H9 (cell line): ENCODE results near the gene MED9. TPM values are rescaled to one million over a fixed set of nuclear protein-coding genes. Genes with fewer than 3 reads are reported as not detected.

Experiments
- DNase-seq: peaks from one replicate; pipeline ENCODE4 v3.0.0-alpha.2; 2017
- H2AFZ ChIP-seq: one replicate; pipeline ENCODE4 v1.6.1; 2013; ENCODE audit warnings: mild to moderate bottlenecking, low read length, control low read depth, moderate library complexity
- H2AK5ac ChIP-seq: 2 replicates; pipeline ENCODE4 v1.6.1; 2013; ENCODE audit warnings: low read length, control low read depth, mixed read lengths; ENCODE audit not compliant: insufficient read length
- H2BK120ac ChIP-seq: one replicate; pipeline ENCODE4 v1.6.1; 2013; ENCODE audit warnings: low read depth, mild to moderate bottlenecking, low read length, control low read depth, inconsistent platforms; ENCODE audit not compliant: poor library complexity, severe bottlenecking
- H2BK12ac ChIP-seq: 2 replicates; pipeline ENCODE4 v1.6.1; 2013; ENCODE audit warnings: low read length, control low read depth, mixed read lengths, low read depth; ENCODE audit not compliant: insufficient read length
- H2BK15ac ChIP-seq: 2 replicates; pipeline ENCODE4 v1.6.1; 2013; ENCODE audit warnings: low read depth, low read length, control low read depth
- H2BK20ac ChIP-seq: one replicate; pipeline ENCODE4 v1.6.1; 2013; ENCODE audit warnings: low read depth, mild to moderate bottlenecking, low read length, control low read depth, inconsistent platforms; ENCODE audit not compliant: poor library complexity, severe bottlenecking
- H2BK5ac ChIP-seq: 2 replicates; pipeline ENCODE4 v1.6.1; 2013; ENCODE audit warnings: low read length, control low read depth, mixed read lengths; ENCODE audit not compliant: insufficient read length
- H3K14ac ChIP-seq: 2 replicates; pipeline ENCODE4 v1.6.1; 2013; ENCODE audit warnings: low read length, control low read depth; ENCODE audit not compliant: insufficient read depth
- H3K18ac ChIP-seq: 2 replicates; pipeline ENCODE4 v1.6.1; 2013; ENCODE audit warnings: low read depth, mild to moderate bottlenecking, mixed read lengths, low read length, control low read depth; ENCODE audit not compliant: insufficient read length
- H3K23ac ChIP-seq: 2 replicates; pipeline ENCODE4 v1.6.1; 2013; ENCODE audit warnings: low read length, control low read depth, mixed read lengths, low read depth; ENCODE audit not compliant: insufficient read length
- H3K23me2 ChIP-seq: 2 replicates; pipeline ENCODE4 v1.6.1; 2013; ENCODE audit warnings: low read depth, mild to moderate bottlenecking, mixed read lengths, low read length, control low read depth; ENCODE audit not compliant: insufficient read length, poor library complexity, severe bottlenecking
- H3K27ac ChIP-seq: 2 replicates; pipeline ENCODE4 v1.5.1; 2013; ENCODE audit warnings: low read length, control low read depth, mixed read lengths, low read depth; ENCODE audit not compliant: insufficient read length
- H3K27me3 ChIP-seq: 2 replicates; pipeline ENCODE4 v1.6.1; 2013; ENCODE audit warnings: low read length, control low read depth, inconsistent platforms; ENCODE audit not compliant: insufficient read depth
- H3K4ac ChIP-seq: 2 replicates; pipeline ENCODE4 v1.6.1; 2013; ENCODE audit warnings: low read depth, mild to moderate bottlenecking, control low read depth, inconsistent platforms, low read length, moderate library complexity
- H3K4me1 ChIP-seq: 2 replicates; pipeline ENCODE4 v1.6.1; 2013; ENCODE audit warnings: low read length, control low read depth, inconsistent platforms; ENCODE audit not compliant: insufficient read depth
- H3K4me2 ChIP-seq: 2 replicates; pipeline ENCODE4 v1.6.1; 2013; ENCODE audit warnings: low read length, control low read depth, mixed read lengths; ENCODE audit not compliant: insufficient read length, insufficient read depth
- H3K56ac ChIP-seq: 2 replicates; pipeline ENCODE4 v1.6.1; 2013; ENCODE audit warnings: low read depth, mild to moderate bottlenecking, mixed read lengths, low read length, control low read depth; ENCODE audit not compliant: insufficient read length
- H3K79me1 ChIP-seq: 2 replicates; pipeline ENCODE4 v1.6.1; 2013; ENCODE audit warnings: low read depth, mild to moderate bottlenecking, moderate library complexity, low read length, control low read depth, inconsistent platforms; ENCODE audit not compliant: insufficient read depth, poor library complexity, severe bottlenecking
- H3K79me2 ChIP-seq: 2 replicates; pipeline ENCODE4 v1.6.1; 2013; ENCODE audit warnings: low read length, control low read depth, inconsistent platforms; ENCODE audit not compliant: insufficient read depth
- H3K9ac ChIP-seq: 2 replicates; pipeline ENCODE4 v1.6.1; 2013; ENCODE audit warnings: low read length, control low read depth, mixed read lengths; ENCODE audit not compliant: insufficient read length; ENCODE audit errors: extremely low read depth
- H3K9me3 ChIP-seq: one replicate; pipeline ENCODE4 v1.6.1; 2013; ENCODE audit warnings: low read depth, low read length, inconsistent platforms; ENCODE audit not compliant: control insufficient read depth
- H3T11ph ChIP-seq: one replicate; pipeline ENCODE4 v1.6.1; 2013; ENCODE audit warnings: mild to moderate bottlenecking, low read length, control low read depth, inconsistent platforms
- H4K20me1 ChIP-seq: one replicate; pipeline ENCODE4 v1.6.1; 2013; ENCODE audit not compliant: control insufficient read depth, insufficient read length, insufficient read depth
- H4K5ac ChIP-seq: 2 replicates; pipeline ENCODE4 v1.6.1; 2013; ENCODE audit warnings: low read depth, mild to moderate bottlenecking, mixed read lengths, low read length, control low read depth; ENCODE audit not compliant: insufficient read length
- H4K8ac ChIP-seq: replicated peaks from 2 replicates; pipeline ENCODE4 v1.6.1; 2013; ENCODE audit warnings: low read length, control low read depth, mixed read lengths, low read depth; ENCODE audit not compliant: insufficient read length
- H4K91ac ChIP-seq: 2 replicates; pipeline ENCODE4 v1.6.1; 2013; ENCODE audit warnings: low read depth, mild to moderate bottlenecking, moderate library complexity, mixed read lengths, low read length, control low read depth; ENCODE audit not compliant: insufficient read length
- H3K27ac Mint-ChIP-seq, 3 experiments: 2 replicates in 2 of 3; 3 replicates in 1 of 3; pipeline ENCODE4 v1.8.0; 2020 to 2021; ENCODE audit warnings: mixed read lengths in 3 of 3, mild to moderate bottlenecking in 1 of 3, moderate library complexity in 1 of 3
- H3K27me3 Mint-ChIP-seq: 2 replicates; pipeline ENCODE4 v1.8.0; 2021; ENCODE audit warnings: low read depth, mild to moderate bottlenecking, moderate library complexity, mixed read lengths
- H3K36me3 Mint-ChIP-seq, 3 experiments: 2 replicates in 2 of 3; 3 replicates in 1 of 3; pipeline ENCODE4 v1.8.0; 2020 to 2021; ENCODE audit warnings: low read depth in 3 of 3, mixed read lengths in 3 of 3; ENCODE audit not compliant: insufficient read depth in 1 of 3
- H3K4me1 Mint-ChIP-seq, 2 experiments: 2 replicates each; pipeline ENCODE4 v1.8.0; 2020; ENCODE audit warnings: mixed read lengths in 2 of 2
- H3K4me3 Mint-ChIP-seq, 2 experiments: 2 replicates in 1 of 2; 3 replicates in 1 of 2; pipeline ENCODE4 v1.8.0; 2020 to 2021; ENCODE audit warnings: mild to moderate bottlenecking in 2 of 2, mixed read lengths in 2 of 2, moderate library complexity in 1 of 2
- H3K9me3 Mint-ChIP-seq, 2 experiments: 2 replicates in 1 of 2; 3 replicates in 1 of 2; pipeline ENCODE4 v1.8.0; 2020; ENCODE audit warnings: mild to moderate bottlenecking in 2 of 2, mixed read lengths in 2 of 2, moderate library complexity in 1 of 2
- CTCF ChIP-seq: fragments of 200-600 bp; sonication (generic); conservative IDR thresholded peaks from 3 replicates; pipeline ENCODE4 v1.8.0; 2021; ENCODE audit warnings: antibody characterized with exemption, mild to moderate bottlenecking
- WGBS: extraction: QIAGEN DNeasy Blood & Tissue Kit; methylation state at CpG from one replicate; pipeline ENCODE4 v1.1.7; 2013; ENCODE audit warnings: missing lambda C conversion rate, low lambda C conversion rate, mixed read lengths; ENCODE audit not compliant: insufficient read length; ENCODE audit errors: extremely low coverage; 5-methylcytosine and 5-hydroxymethylcytosine counted together
- total RNA-seq: library from RNA; stranded (reverse); gene quantifications from 2 replicates; pipeline ENCODE4 v1.2.1, GENCODE V29; 2021

The MED9 gene
- total RNA-seq, 1 experiment from 2014 or later: 20.0 TPM

- H3K9me3 Mint-ChIP-seq: no peaks in the 10 kb centered on the region
- no peak overlapping the region for H3K4me2 ChIP-seq
These were observed 38.5 kb downstream of the MED9 start for GRCh38 chr17:17514993-17515933.

More at GRCh38 chr17:17514993-17515933, 38.5 kb downstream of the MED9 start:
- H3K4me1 ChIP-seq: peaks cover 4% of the 10 kb centered on the region; the same call in 1 of the 2 replicates
- H3K4ac ChIP-seq: no peak overlapping the region
- no peak overlapping the region for H4K5ac ChIP-seq
- no peak overlapping the region for H4K91ac ChIP-seq
- no peaks in the 10 kb centered on the region for H3K9me3 ChIP-seq
- H3K27ac Mint-ChIP-seq: peak overlapping the region; percentile 44 to 76 (median 72); a peak in 5 of 7 replicates
- H3K27me3 Mint-ChIP-seq: no peaks in the 10 kb centered on the region
- WGBS: no CpG with 5 or more reads among the region's 21 CpGs
- H3K4me1 Mint-ChIP-seq: peaks cover 26 to 27% of the 10 kb centered on the region in 2 experiments
- H3K14ac ChIP-seq: no peak overlapping the region
- H3K23me2 ChIP-seq: no peaks in the 10 kb centered on the region
- H3K27me3 ChIP-seq: no peaks in the 10 kb centered on the region
- no peak for TF ChIP-seq CTCF
- H3K56ac ChIP-seq: no peak overlapping the region
- H3K79me1 ChIP-seq: no peaks in the 10 kb centered on the region
- no peak overlapping the region for H3K9ac ChIP-seq
- H2BK5ac ChIP-seq: no peak overlapping the region
- no peak overlapping the region for H2BK120ac ChIP-seq
- no peak overlapping the region for H3K18ac ChIP-seq
- H3K36me3 Mint-ChIP-seq: no peaks in the 10 kb centered on the region; a peak in 2 of 7 replicates
- no peak overlapping the region for H2AK5ac ChIP-seq
- H3T11ph ChIP-seq: no peak overlapping the region
- H4K8ac ChIP-seq: no peak overlapping the region
- H3K27ac ChIP-seq: no peak overlapping the region
- DNase-seq: peak; percentile 87
- H3K4me3 Mint-ChIP-seq: peak overlapping the region in 1 of 2 experiments; percentile 42; a peak in 2 of 5 replicates
- H2AFZ ChIP-seq: no peak overlapping the region
- no peaks in the 10 kb centered on the region for H3K79me2 ChIP-seq
- no peaks in the 10 kb centered on the region for H4K20me1 ChIP-seq
- no peak overlapping the region for H2BK20ac ChIP-seq
- no peak overlapping the region for H2BK12ac ChIP-seq
- H2BK15ac ChIP-seq: no peak overlapping the region
- no peak overlapping the region for H3K23ac ChIP-seq
